ENCODE measurements around the gene STXBP5L.
"Not testable (repeated sequence)": the region's sequence is repeated elsewhere in the genome, so short reads cannot be mapped to it uniquely, and the experiment has no call there.

Gene STXBP5L

GRCh38 chr3:121167374-121168139 is 259.6 kb downstream of the STXBP5L start:
- CTCF ChIA-PET, result no interaction called here
- TF ChIP-seq CTBP1 (IDR thresholded peaks at IDR 0.05; ENCODE audit: borderline replicate concordance), result no peak
- TF ChIP-seq L3MBTL2 (conservative IDR thresholded peaks at IDR 0.05), result no peak
- no peak for TF ChIP-seq TARDBP (IDR thresholded peaks at IDR 0.05)
- no peak for TF ChIP-seq FOXM1 (IDR thresholded peaks at IDR 0.05; ENCODE audit: borderline replicate concordance)
- POLR2A ChIA-PET, result no interaction called here

GRCh38 chr3:121175083-121175482 is 267.1 kb downstream of the STXBP5L start:
- ChIA-PET CTCF (no interaction called here), POLR2A (no interaction called here)
- DNase-seq (ENCODE audit: extremely low spot score), result no peak
- TF ChIP-seq PKNOX1 (IDR thresholded peaks at IDR 0.05), result no peak
- TF ChIP-seq TARDBP (IDR thresholded peaks at IDR 0.05), result no peak
- TF ChIP-seq FOXA1 (IDR thresholded peaks at IDR 0.05), result no peak
- no peak for TF ChIP-seq BHLHE40 (IDR thresholded peaks at IDR 0.05; ENCODE audit: borderline replicate concordance)
- no peak for TF ChIP-seq L3MBTL2 (conservative IDR thresholded peaks at IDR 0.05)
- TF ChIP-seq NFRKB (IDR thresholded peaks at IDR 0.05), result no peak
- TF ChIP-seq LEF1 (IDR thresholded peaks at IDR 0.05; ENCODE audit: borderline replicate concordance), result no peak
- TF ChIP-seq CTBP1 (IDR thresholded peaks at IDR 0.05; ENCODE audit: borderline replicate concordance), result no peak
- TF ChIP-seq ZNF384 (IDR thresholded peaks at IDR 0.05), result no peak
- TF ChIP-seq ELF4 (IDR thresholded peaks at IDR 0.05), result no peak
- no peak for TF ChIP-seq FOXK2 (IDR thresholded peaks at IDR 0.05)
- no peak for TF ChIP-seq SUZ12 (IDR thresholded peaks at IDR 0.05)
- no peak for TF ChIP-seq SP1 (IDR thresholded peaks at IDR 0.05)
- TF ChIP-seq HDGF (IDR thresholded peaks at IDR 0.05; ENCODE audit: borderline replicate concordance), result no peak
- no peak for TF ChIP-seq FOXM1 (IDR thresholded peaks at IDR 0.05; ENCODE audit: borderline replicate concordance)
- no peak for TF ChIP-seq ARNT (IDR thresholded peaks at IDR 0.05)

More at GRCh38 chr3:121167374-121168139, 259.6 kb downstream of the STXBP5L start:
- no peak for DNase-seq (ENCODE audit: extremely low spot score)

- POLR2A ChIA-PET; CTCF ChIA-PET; DNase-seq (ENCODE audit: extremely low spot score): not testable (repeated sequence)
These were observed 282.6 kb downstream of the STXBP5L start for GRCh38 chr3:121190626-121191025.

GRCh38 chr3:121202573-121202972 is 294.6 kb downstream of the STXBP5L start:
- no peak for TF ChIP-seq LEF1 (IDR thresholded peaks at IDR 0.05; ENCODE audit: borderline replicate concordance)
- no peak for TF ChIP-seq FOXA1 (IDR thresholded peaks at IDR 0.05)
- no peak for TF ChIP-seq ARNT (IDR thresholded peaks at IDR 0.05)
- CTCF ChIA-PET, result no interaction called here
- POLR2A ChIA-PET, result no interaction called here
- no peak for DNase-seq (ENCODE audit: extremely low spot score)

GRCh38 chr3:121223116-121223515 is 315.1 kb downstream of the STXBP5L start:
- TF ChIP-seq CTBP1 (IDR thresholded peaks at IDR 0.05; ENCODE audit: borderline replicate concordance) (no peak), PKNOX1 (IDR thresholded peaks at IDR 0.05) (no peak), TARDBP (IDR thresholded peaks at IDR 0.05) (no peak), L3MBTL2 (conservative IDR thresholded peaks at IDR 0.05) (no peak), NFRKB (IDR thresholded peaks at IDR 0.05) (no peak)
- CTCF ChIA-PET, result interaction anchor here (0.7 kb wide), 1 partner anchor 18 kb away, joined by 3 read pairs; no protein-coding TSS in a partner anchor
- POLR2A ChIA-PET, result no interaction called here
- no peak for DNase-seq (ENCODE audit: extremely low spot score)

GRCh38 chr3:121228971-121229370 is 321.0 kb downstream of the STXBP5L start:
- ChIA-PET POLR2A (no interaction called here), CTCF (no interaction called here)
- no peak for TF ChIP-seq TARDBP (IDR thresholded peaks at IDR 0.05)
- no peak for TF ChIP-seq LEF1 (IDR thresholded peaks at IDR 0.05; ENCODE audit: borderline replicate concordance)
- TF ChIP-seq CTBP1 (IDR thresholded peaks at IDR 0.05; ENCODE audit: borderline replicate concordance), result no peak
- TF ChIP-seq BHLHE40 (IDR thresholded peaks at IDR 0.05; ENCODE audit: borderline replicate concordance), result no peak
- no peak for TF ChIP-seq FOXK2 (IDR thresholded peaks at IDR 0.05)
- TF ChIP-seq L3MBTL2 (conservative IDR thresholded peaks at IDR 0.05), result no peak
- DNase-seq (ENCODE audit: extremely low spot score), result no peak

- CTCF ChIA-PET, result not testable (repeated sequence)
These were observed 322.2 kb downstream of the STXBP5L start for GRCh38 chr3:121230194-121230593.

GRCh38 chr3:121231872-121232271 is 323.9 kb downstream of the STXBP5L start:
- TF ChIP-seq FOXK2 (IDR thresholded peaks at IDR 0.05), result no peak
- no peak for TF ChIP-seq FOXM1 (IDR thresholded peaks at IDR 0.05; ENCODE audit: borderline replicate concordance)
- no peak for TF ChIP-seq SP1 (IDR thresholded peaks at IDR 0.05)
- TF ChIP-seq SUZ12 (IDR thresholded peaks at IDR 0.05), result no peak
- no peak for TF ChIP-seq BHLHE40 (IDR thresholded peaks at IDR 0.05; ENCODE audit: borderline replicate concordance)
- POLR2A ChIA-PET, result no interaction called here
- CTCF ChIA-PET, result no interaction called here
- DNase-seq (ENCODE audit: extremely low spot score), result no peak

More at GRCh38 chr3:121230194-121230593, 322.2 kb downstream of the STXBP5L start:
- DNase-seq (ENCODE audit: extremely low spot score); POLR2A ChIA-PET: not testable (repeated sequence)

Measured in HEK293T (cell line).